Transverse colon (tissue), 3 donors: ENCODE results near the gene FAM107B.

Source experiments
- POLR2A ChIP-seq: fragments of 450-650 bp; IDR thresholded peaks from one replicate; pipeline ENCODE4 v1.6.1; 2016; ENCODE audit warnings: antibody characterized with exemption, mild to moderate bottlenecking, moderate library complexity
- POLR2AphosphoS5 ChIP-seq, 3 donors: sonication (generic); formaldehyde crosslinking; IDR thresholded peaks; one replicate each; pipeline ENCODE4 v1.6.1; 2016; ENCODE audit warnings: antibody characterized with exemption in 3 of 3

- no peak for TF ChIP-seq POLR2AphosphoS5 (IDR thresholded peaks at IDR 0.05)
- TF ChIP-seq POLR2A: no peak
These were observed 203.9 kb downstream of the FAM107B start for GRCh38 chr10:14570800-14571199.
